ENCODE results near the gene OBP2A.

OBP2A gene

GRCh38 chr9:135567311-135567710, 21.4 kb downstream of the OBP2A start:
- TF ChIP-seq CTCF (IDR thresholded peaks at IDR 0.05; ENCODE audit: extremely low read depth, missing control alignments) = no peak
- DNase-seq (ENCODE audit: low spot score) = no peak

GRCh38 chr9:135568026-135568425, 22.1 kb downstream of the OBP2A start:
- TF ChIP-seq CTCF (IDR thresholded peaks at IDR 0.05; ENCODE audit: extremely low read depth, missing control alignments) = no peak
- no peak for DNase-seq (ENCODE audit: low spot score)

- no peak for TF ChIP-seq CTCF (IDR thresholded peaks at IDR 0.05; ENCODE audit: extremely low read depth, missing control alignments)
- no peak for DNase-seq (ENCODE audit: low spot score)
These were observed 24.5 kb downstream of the OBP2A start for GRCh38 chr9:135570456-135570855.

GRCh38 chr9:135572233-135572632, 26.3 kb downstream of the OBP2A start:
- no peak for DNase-seq (ENCODE audit: low spot score)
- no peak for TF ChIP-seq CTCF (IDR thresholded peaks at IDR 0.05; ENCODE audit: extremely low read depth, missing control alignments)

GRCh38 chr9:135573124-135573523, 27.2 kb downstream of the OBP2A start:
- DNase-seq (ENCODE audit: low spot score) = no peak
- no peak for TF ChIP-seq CTCF (IDR thresholded peaks at IDR 0.05; ENCODE audit: extremely low read depth, missing control alignments)

DNA sequence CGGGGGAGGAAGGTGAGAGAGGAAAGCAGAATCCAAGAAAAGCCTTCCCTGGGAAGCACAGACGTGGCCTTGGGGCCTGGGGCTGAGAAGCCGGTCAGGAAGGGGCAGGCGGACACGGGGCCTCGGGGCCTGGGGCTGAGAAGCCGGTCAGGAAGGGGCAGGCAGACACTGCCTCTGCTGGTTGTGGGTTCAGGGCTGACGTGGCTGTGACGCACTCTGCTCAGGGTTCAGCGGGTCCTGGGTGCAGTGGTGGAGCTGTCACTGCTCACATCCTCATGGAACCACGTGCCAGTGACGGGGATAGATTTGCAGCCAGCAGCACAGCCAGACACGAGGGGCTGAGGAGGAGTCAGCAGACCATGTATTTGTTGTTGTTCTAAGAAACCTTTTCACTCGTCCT, 28.4 kb downstream of the OBP2A start:
- no peak for DNase-seq (ENCODE audit: low spot score)
- TF ChIP-seq CTCF (IDR thresholded peaks at IDR 0.05; ENCODE audit: extremely low read depth, missing control alignments) = no peak

DNA sequence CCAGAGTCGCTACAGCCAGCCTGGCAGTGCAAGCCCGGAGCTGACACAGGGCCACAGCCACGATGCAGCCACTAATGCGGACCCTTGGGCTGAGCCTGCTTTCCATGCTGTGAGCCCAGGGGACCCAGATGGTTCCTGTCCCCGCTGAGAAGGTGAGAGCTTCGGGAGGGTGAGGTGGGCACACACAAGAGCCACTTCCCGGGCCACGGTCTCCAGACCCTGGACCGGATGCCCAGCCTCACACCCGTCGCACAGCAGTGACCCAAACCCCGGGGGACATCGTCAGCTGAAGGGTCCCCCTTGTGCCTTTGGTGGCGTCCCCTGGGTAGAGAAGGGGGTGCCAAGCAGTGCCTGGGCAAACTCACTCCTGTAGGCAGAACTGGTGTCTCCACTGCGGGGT, 29.0 kb downstream of the OBP2A start:
- TF ChIP-seq CTCF (IDR thresholded peaks at IDR 0.05; ENCODE audit: extremely low read depth, missing control alignments) = no peak
- DNase-seq (ENCODE audit: low spot score) = no peak

Data from GM20000 (cell line).